GM12865 (cell line): Measurements from ENCODE around the gene GUCA2A.

ENCODE experiments used
- DNase-seq: peaks from one replicate; pipeline ENCODE4 v3.0.0; 2010; ENCODE audit warnings: low read depth
- H3K4me3 ChIP-seq: 2 replicates; pipeline ENCODE4 v1.5.1; 2011; ENCODE audit warnings: mild to moderate bottlenecking, low read depth, low read length, control low read depth
- CTCF ChIP-seq: IDR thresholded peaks from 2 replicates; pipeline ENCODE4 v1.5.1; 2011; ENCODE audit warnings: low read length, control low read depth, low read depth, inconsistent platforms; ENCODE audit not compliant: insufficient read depth; ENCODE audit errors: missing control alignments

The GUCA2A gene

GRCh38 chr1:42122408-42122807, 42.1 kb downstream of the GUCA2A start:
- no peak overlapping the region for H3K4me3 ChIP-seq
- no peak for TF ChIP-seq CTCF
- DNase-seq = no peak

- no peak overlapping the region for H3K4me3 ChIP-seq
- no peak for TF ChIP-seq CTCF
- no peak for DNase-seq
These were observed 46.4 kb downstream of the GUCA2A start for GRCh38 chr1:42118125-42118524.

GRCh38 chr1:42117214-42117613, 47.3 kb downstream of the GUCA2A start:
- H3K4me3 ChIP-seq = no peak overlapping the region
- DNase-seq = no peak
- TF ChIP-seq CTCF = no peak

GRCh38 chr1:42114229-42114628, 50.3 kb downstream of the GUCA2A start:
- H3K4me3 ChIP-seq = no peak overlapping the region
- TF ChIP-seq CTCF = no peak
- no peak for DNase-seq
